ENCODE measurements around the gene CDC42BPA.

CDC42BPA gene

GRCh38 chr1:226990133-226990716, 328.1 kb downstream of the CDC42BPA start:
- DNase-seq (ENCODE audit: low read depth): no peak

- no peak for DNase-seq (ENCODE audit: low read depth)
Observed at GRCh38 chr1:226989085-226989920, 329.0 kb downstream of the CDC42BPA start.

- DNase-seq (ENCODE audit: low read depth): no peak
Observed at GRCh38 chr1:226988334-226988666, 330.0 kb downstream of the CDC42BPA start.

- no peak for DNase-seq (ENCODE audit: low read depth)
Observed at GRCh38 chr1:226987623-226988333, 330.5 kb downstream of the CDC42BPA start.

GRCh38 chr1:226987179-226987536, 331.1 kb downstream of the CDC42BPA start:
- DNase-seq (ENCODE audit: low read depth): no peak

GRCh38 chr1:226986496-226987178, 331.7 kb downstream of the CDC42BPA start:
- no peak for DNase-seq (ENCODE audit: low read depth)

GRCh38 chr1:226985839-226986463, 332.3 kb downstream of the CDC42BPA start:
- DNase-seq (ENCODE audit: low read depth): no peak

GRCh38 chr1:226985239-226985838, 333.0 kb downstream of the CDC42BPA start:
- no peak for DNase-seq (ENCODE audit: low read depth)

- DNase-seq (ENCODE audit: low read depth): no peak
Observed at GRCh38 chr1:226984521-226985238, 333.6 kb downstream of the CDC42BPA start.

- DNase-seq (ENCODE audit: low read depth): no peak
Observed at GRCh38 chr1:226983992-226984364, 334.3 kb downstream of the CDC42BPA start.

- no peak for DNase-seq (ENCODE audit: low read depth)
Observed at GRCh38 chr1:226983247-226983991, 334.9 kb downstream of the CDC42BPA start.

GRCh38 chr1:226982451-226983177, 335.7 kb downstream of the CDC42BPA start:
- DNase-seq (ENCODE audit: low read depth): no peak

- no peak for DNase-seq (ENCODE audit: low read depth)
Observed at GRCh38 chr1:226981838-226982237, 336.5 kb downstream of the CDC42BPA start.

- DNase-seq (ENCODE audit: low read depth): no peak
Observed at GRCh38 chr1:226981386-226981817, 336.9 kb downstream of the CDC42BPA start.

GRCh38 chr1:226980565-226981385, 337.5 kb downstream of the CDC42BPA start:
- DNase-seq (ENCODE audit: low read depth): no peak

GRCh38 chr1:226980122-226980560, 338.2 kb downstream of the CDC42BPA start:
- DNase-seq (ENCODE audit: low read depth): no peak

- no peak for DNase-seq (ENCODE audit: low read depth)
Observed at GRCh38 chr1:226979517-226980121, 338.7 kb downstream of the CDC42BPA start.

- DNase-seq (ENCODE audit: low read depth): no peak
Observed at GRCh38 chr1:226979115-226979516, 339.2 kb downstream of the CDC42BPA start.

All from fibroblast of gingiva (primary cell).